ENCODE results near the gene LRRC74A.

GRCh38 chr14:76870166-76870565, 44.0 kb downstream of the LRRC74A start:
- TF ChIP-seq CTCF (IDR thresholded peaks at IDR 0.05) (no peak), POLR2A (IDR thresholded peaks at IDR 0.05) (no peak)

Measured in lower leg skin (tissue), 3 donors.